MCF 10A (cell line): ENCODE results near the gene PAQR4. TPM values are rescaled to one million over a fixed set of nuclear protein-coding genes. Genes with fewer than 3 reads are reported as not detected.
"Not testable (repeated sequence)": the region's sequence is repeated elsewhere in the genome, so short reads cannot be mapped to it uniquely, and the experiment has no call there.

Experiments
- BruUV-seq: library from RNA; stranded (reverse); fragments of 400-500 nt; replicated peaks from 2 replicates; lab custom pipeline; 2021; lab: Mats Ljungman, UMichigan
- CTCF ChIA-PET: fragments of 300-600 bp; sonication (Branson Sonifier 250); formaldehyde crosslinking; extraction: SDS; loops from one replicate; lab custom pipeline; 2021; ENCODE audit warnings: antibody characterized with exemption, inconsistent platforms; lab: Yijun Ruan, JAX
- POLR2A ChIA-PET: fragments of 300-600, 350-650 bp; sonication (Branson Sonifier 250); formaldehyde crosslinking; extraction: SDS; loops from one replicate; lab custom pipeline; 2020; ENCODE audit warnings: antibody characterized with exemption, inconsistent platforms; lab: Yijun Ruan, JAX
- DNase-seq: peaks from one replicate; pipeline ENCODE4 v3.0.0-alpha.2; 2018; ENCODE audit not compliant: unreplicated experiment
- H3K27ac Mint-ChIP-seq: one replicate; pipeline ENCODE4 v1.8.0; 2022; ENCODE audit warnings: mild to moderate bottlenecking, low read depth, mixed read lengths; ENCODE audit not compliant: unreplicated experiment
- H3K27me3 Mint-ChIP-seq: one replicate; pipeline ENCODE4 v1.8.0; 2022; ENCODE audit warnings: mixed read lengths; ENCODE audit not compliant: insufficient read depth, unreplicated experiment
- H3K36me3 Mint-ChIP-seq: one replicate; pipeline ENCODE4 v1.8.0; 2022; ENCODE audit warnings: mild to moderate bottlenecking, moderate library complexity, mixed read lengths; ENCODE audit not compliant: insufficient read depth, unreplicated experiment
- H3K4me1 Mint-ChIP-seq: one replicate; pipeline ENCODE4 v1.8.0; 2022; ENCODE audit warnings: mixed read lengths; ENCODE audit not compliant: insufficient read depth, unreplicated experiment
- H3K4me3 Mint-ChIP-seq: one replicate; pipeline ENCODE4 v1.8.0; 2022; ENCODE audit warnings: mild to moderate bottlenecking, moderate library complexity, mixed read lengths; ENCODE audit not compliant: unreplicated experiment
- H3K9me3 Mint-ChIP-seq: one replicate; pipeline ENCODE4 v1.8.0; 2022; ENCODE audit warnings: mixed read lengths; ENCODE audit not compliant: unreplicated experiment
- CTCF ChIP-seq: fragments of 200-600 bp; IDR thresholded peaks from one replicate; pipeline ENCODE4 v1.8.0; 2022; ENCODE audit warnings: antibody characterized with exemption, mild to moderate bottlenecking; ENCODE audit not compliant: unreplicated experiment
- intact Hi-C: fragments of 100-400 bp; cut with micrococcal nuclease; formaldehyde crosslinking; loops from 2 replicates; pipeline ENCODE4 v1.14.1; 2022
- total RNA-seq: library from RNA; stranded (reverse); gene quantifications from 2 replicates; pipeline ENCODE4 v1.2.3, GENCODE V29; 2022

Gene PAQR4
- total RNA-seq, 1 experiment from 2014 or later = 7.9 TPM

DNA sequence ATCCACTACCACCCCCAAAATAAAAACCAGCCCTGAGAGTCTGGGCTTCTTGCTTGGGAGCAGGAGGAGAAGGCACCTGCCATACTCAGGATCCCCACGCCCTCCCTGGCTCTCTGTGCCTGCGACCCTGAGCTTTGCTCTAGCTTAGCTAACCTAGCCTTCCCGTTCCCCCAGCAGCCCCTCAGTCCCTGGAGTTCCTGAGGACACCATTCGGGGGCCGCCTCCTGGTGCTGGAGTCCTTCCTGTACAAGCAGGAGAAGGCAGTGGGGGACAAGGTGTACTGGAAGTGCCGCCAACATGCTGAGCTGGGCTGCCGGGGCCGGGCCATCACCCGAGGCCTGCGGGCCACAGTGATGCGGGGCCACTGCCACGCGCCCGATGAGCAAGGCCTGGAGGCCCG lies 38.9 kb upstream of the PAQR4 start:
- intact Hi-C loops = no loop called here
- no peaks in the 10 kb centered on the region for H3K27me3 Mint-ChIP-seq
- BruUV-seq = TSS peak; percentile 17
- peaks cover 35% of the 10 kb centered on the region for H3K36me3 Mint-ChIP-seq
- no peak for TF ChIP-seq CTCF
- POLR2A ChIA-PET = no interaction called here
- H3K27ac Mint-ChIP-seq = no peak overlapping the region
- H3K4me1 Mint-ChIP-seq = peaks cover 12% of the 10 kb centered on the region
- DNase-seq = no peak
- H3K4me3 Mint-ChIP-seq = no peak overlapping the region
- CTCF ChIA-PET = interaction anchor here (0.6 to 0.7 kb wide), 2 partner anchors 15 to 91 kb away, joined by 3 read pairs; no protein-coding TSS in a partner anchor
- H3K9me3 Mint-ChIP-seq = no peaks in the 10 kb centered on the region

DNA sequence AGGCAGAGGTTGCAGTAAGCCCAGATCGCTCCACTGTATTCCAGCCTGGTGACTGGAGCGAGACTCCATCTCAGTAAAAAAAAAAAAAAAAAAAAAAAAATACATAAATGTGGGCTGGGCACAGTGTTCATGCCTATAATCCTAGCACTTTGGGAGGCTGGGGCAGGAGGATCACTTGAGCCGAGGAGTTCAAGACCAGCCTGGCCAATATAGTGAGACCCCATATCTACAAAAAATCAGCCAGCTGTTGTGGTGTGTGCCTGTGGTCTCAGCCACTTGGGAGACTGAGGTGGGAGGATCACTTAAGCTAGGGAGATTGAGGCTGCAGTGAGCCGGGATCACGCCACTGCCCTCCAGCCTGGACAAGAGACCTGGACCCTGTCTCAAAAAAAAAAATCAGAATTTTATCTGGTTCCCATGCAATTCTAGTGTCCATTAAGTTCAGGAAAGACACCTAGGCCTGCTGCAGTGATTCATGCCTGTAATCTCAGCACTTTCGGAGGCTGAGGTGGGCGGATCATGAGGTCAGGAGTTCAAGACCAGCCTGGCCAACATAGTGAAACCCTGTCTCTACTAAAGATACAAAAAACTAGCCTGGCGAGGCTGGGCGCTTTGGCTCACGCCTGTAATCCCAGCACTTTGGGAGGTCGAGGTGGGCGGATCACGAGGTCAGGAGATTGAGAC lies 37.8 kb upstream of the PAQR4 start:
- POLR2A ChIA-PET, H3K27ac Mint-ChIP-seq, H3K9me3 Mint-ChIP-seq, H3K4me3 Mint-ChIP-seq, BruUV-seq, intact Hi-C loops, DNase-seq, H3K27me3 Mint-ChIP-seq: not testable (repeated sequence)
- CTCF ChIA-PET = interaction anchor here (0.6 to 1.0 kb wide), 4 partner anchors 19 to 32 kb away, joined by 3 to 6 read pairs (median 4); partner anchors contain the start of gene FLYWCH1
- Mint-ChIP-seq H3K4me1 (peaks cover 10% of the 10 kb centered on the region), H3K36me3 (peaks cover 43% of the 10 kb centered on the region)

DNA sequence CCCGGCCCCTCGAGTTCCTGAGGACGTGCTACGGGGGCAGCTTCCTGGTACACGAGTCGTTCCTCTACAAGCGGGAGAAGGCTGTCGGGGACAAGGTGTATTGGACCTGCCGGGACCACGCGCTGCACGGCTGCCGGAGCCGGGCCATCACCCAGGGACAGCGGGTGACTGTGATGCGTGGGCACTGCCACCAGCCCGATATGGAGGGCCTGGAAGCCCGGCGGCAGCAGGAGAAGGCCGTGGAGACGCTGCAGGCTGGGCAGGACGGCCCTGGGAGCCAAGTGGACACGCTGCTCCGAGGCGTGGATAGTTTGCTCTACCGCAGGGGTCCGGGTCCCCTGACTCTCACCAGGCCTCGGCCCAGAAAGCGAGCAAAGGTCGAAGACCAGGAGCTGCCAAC lies 36.0 kb upstream of the PAQR4 start:
- Mint-ChIP-seq H3K4me1 (no peaks in the 10 kb centered on the region), H3K36me3 (peaks cover 45% of the 10 kb centered on the region), H3K27me3 (no peaks in the 10 kb centered on the region), H3K4me3 (no peak overlapping the region), H3K27ac (no peak overlapping the region), H3K9me3 (no peaks in the 10 kb centered on the region)
- no peak for DNase-seq
- no TSS peak for BruUV-seq
- POLR2A ChIA-PET = no interaction called here
- TF ChIP-seq CTCF = no peak
- CTCF ChIA-PET = no interaction called here
- intact Hi-C loops = no loop called here

DNA sequence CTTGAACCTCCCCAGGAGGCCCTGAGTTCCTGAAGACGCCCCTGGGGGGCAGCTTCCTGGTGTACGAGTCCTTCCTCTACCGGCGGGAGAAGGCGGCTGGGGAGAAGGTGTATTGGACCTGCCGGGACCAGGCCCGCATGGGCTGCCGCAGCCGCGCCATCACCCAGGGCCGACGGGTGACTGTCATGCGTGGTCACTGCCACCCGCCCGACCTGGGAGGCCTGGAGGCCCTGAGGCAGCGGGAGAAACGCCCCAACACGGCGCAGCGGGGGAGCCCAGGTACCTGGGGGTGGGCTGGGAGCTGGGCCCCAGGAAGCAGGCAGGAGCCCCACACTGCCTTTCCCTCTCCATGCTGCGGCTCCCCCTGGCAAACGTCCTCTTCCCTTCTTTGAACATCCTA lies 35.4 kb upstream of the PAQR4 start:
- TSS peak; percentile 16 for BruUV-seq
- no peaks in the 10 kb centered on the region for H3K4me1 Mint-ChIP-seq
- no peaks in the 10 kb centered on the region for H3K9me3 Mint-ChIP-seq
- no peak for TF ChIP-seq CTCF
- ChIA-PET POLR2A (no interaction called here), CTCF (no interaction called here)
- no peak overlapping the region for H3K4me3 Mint-ChIP-seq
- H3K27me3 Mint-ChIP-seq = no peaks in the 10 kb centered on the region
- H3K27ac Mint-ChIP-seq = no peak overlapping the region
- no peak for DNase-seq
- H3K36me3 Mint-ChIP-seq = peaks cover 51% of the 10 kb centered on the region
- intact Hi-C loops = no loop called here
